Pancreas (tissue), 10 donors: ENCODE results near the gene CPED1. TPM values are rescaled to one million over a fixed set of nuclear protein-coding genes. Genes with fewer than 3 reads are reported as not detected.

Source experiments
- ATAC-seq, 4 donors: fragments of 200-7000 bp; cut with Tn5 transposase; one replicate each; pipeline versions ENCODE4 v1.8.0 to v1.9.1; 2020; ENCODE audit warnings: mild to moderate bottlenecking in 4 of 4, moderate library complexity in 4 of 4
- DNase-seq, 6 donors: peaks; one replicate each; pipeline ENCODE4 v3.0.0-alpha.2; 2020
- FAIRE-seq: peaks from 2 replicates; lab custom pipeline; 2012; peaks lifted over from hg19 to GRCh38; lab: Jason Lieb, UNC
- H3K27ac ChIP-seq, 4 donors: fragments of 200-600 bp; sonication (generic); 1 replicate in 3 of 4; 2 replicates in 1 of 4; pipeline versions ENCODE4 v1.5.0 to v1.8.0; 2020
- H3K27me3 ChIP-seq, 4 donors: fragments of 200-600 bp; one replicate each; pipeline ENCODE4 v1.8.0; 2021
- H3K36me3 ChIP-seq, 3 donors: fragments of 200-600 bp; sonication (generic) in 1 of 3; one replicate each; pipeline versions ENCODE4 v1.5.0 to v1.8.0; 2020 to 2021
- H3K4me1 ChIP-seq, 3 donors: fragments of 200-600 bp; one replicate each; pipeline ENCODE4 v1.8.0; 2021
- H3K4me3 ChIP-seq, 4 donors: fragments of 200-600 bp; sonication (generic) in 2 of 4; one replicate each; pipeline versions ENCODE4 v1.5.0 to v1.8.0; 2020 to 2021
- H3K9me3 ChIP-seq, 4 donors: fragments of 200-600 bp; one replicate each; pipeline ENCODE4 v1.8.0; 2021
- CTCF ChIP-seq, 4 donors: fragments of 200-600 bp; sonication (generic) in 3 of 4; IDR thresholded peaks; one replicate each; pipeline versions ENCODE4 v1.5.0 to v1.8.0; 2021; ENCODE audit warnings: antibody characterized with exemption in 4 of 4
- WGBS, 2 donors: extraction: QIAGEN DNeasy Blood & Tissue Kit; methylation state at CpG; one replicate each; pipeline ENCODE4 v1.1.7; 2013; 5-methylcytosine and 5-hydroxymethylcytosine counted together
- intact Hi-C, 3 donors: fragments of 100-400 bp; cut with DNase I; formaldehyde crosslinking; loops; one replicate each; pipeline versions ENCODE4 v1.11.1 to v1.14.2; 2022
- polyA plus RNA-seq, 2 donors: library from polyadenylated mRNA; stranded (reverse); fragments of 200-250 nt; gene quantifications; one replicate each; pipeline ENCODE4 v1.2.3, GENCODE V29; 2013
- total RNA-seq, 6 donors: library from RNA; stranded (reverse); fragmentation: NEBNext Ultra II Directional in 4 of 6; extraction: Animal tissue kit (Norgen Biotek cat#: 25700) in 4 of 6; gene quantifications; one replicate each; pipeline versions ENCODE4 v1.2.1 to v1.2.4, GENCODE V29; 2021 to 2023
- donor health status: healthy with polysubstance abuse.
- donor health status: DM: no; HTN: no; CAD: no; lungs with moderate emphysema.
- donor health status: DM: no; HTN: no; CAD: no.
- donor health status: control.
- donor health status: control.
- donor health status: Bipolar disorder and iron deficiency.
- donor health status: DM: yes; HTN: yes; CAD: no.
- donor health status: DM: no; HTN: no; CAD: no.
- donor health status: DM: no; HTN: no; CAD: no.
- donor health status: DM: yes; HTN: yes; CAD: no.

Gene CPED1
- total and polyA plus RNA-seq, 8 donors = 0.57 to 6.1 (median 1.3) TPM

- no peak for TF ChIP-seq CTCF (IDR thresholded peaks at IDR 0.05)
These were observed 273.7 kb downstream of the CPED1 start for GRCh38 chr7:121262221-121262620.

GRCh38 chr7:121262969-121263368 is 274.5 kb downstream of the CPED1 start:
- Histone ChIP-seq H3K4me3 (no peak overlapping the region), H3K27me3 (no peaks in the 10 kb centered on the region), H3K4me1 (no peaks in the 10 kb centered on the region), H3K9me3 (no peaks in the 10 kb centered on the region), H3K27ac (no peak overlapping the region), H3K36me3 (no peaks in the 10 kb centered on the region)
- TF ChIP-seq CTCF (IDR thresholded peaks at IDR 0.05) = no peak
- FAIRE-seq (no peak), ATAC-seq (no peak), DNase-seq (no peak)
- 92 to 97% methylated on average over 1 of the region's 1 CpG for WGBS, 2 donors
- intact Hi-C loops = no loop called here

More at GRCh38 chr7:121262221-121262620, 273.7 kb downstream of the CPED1 start:
- Histone ChIP-seq H3K36me3 (no peaks in the 10 kb centered on the region), H3K9me3 (no peaks in the 10 kb centered on the region), H3K27ac (no peak overlapping the region), H3K4me3 (no peak overlapping the region), H3K27me3 (no peaks in the 10 kb centered on the region), H3K4me1 (no peaks in the 10 kb centered on the region)
- WGBS, 2 donors = 55 to 84% methylated on average over 1 of the region's 1 CpG
- ATAC-seq (no peak), FAIRE-seq (no peak), DNase-seq (no peak)
- intact Hi-C loops = no loop called here

GRCh38 chr7:121266307-121266894 is 277.9 kb downstream of the CPED1 start:
- no peaks in the 10 kb centered on the region for H3K27me3 ChIP-seq
- H3K4me1 ChIP-seq = no peaks in the 10 kb centered on the region
- intact Hi-C loops = no loop called here
- H3K4me3 ChIP-seq = no peak overlapping the region
- DNase-seq (no peak), FAIRE-seq (no peak), ATAC-seq (no peak)
- H3K27ac ChIP-seq = no peak overlapping the region
- TF ChIP-seq CTCF (IDR thresholded peaks at IDR 0.05) = no peak
- no peaks in the 10 kb centered on the region for H3K9me3 ChIP-seq
- H3K36me3 ChIP-seq = no peaks in the 10 kb centered on the region
- 61 to 72% methylated on average over 3 of the region's 3 CpGs for WGBS, 2 donors

- FAIRE-seq = no peak
These were observed 279.1 kb downstream of the CPED1 start for GRCh38 chr7:121267612-121268011.

More at GRCh38 chr7:121267612-121268011, 279.1 kb downstream of the CPED1 start:
- Histone ChIP-seq H3K36me3 (no peaks in the 10 kb centered on the region), H3K27ac (no peak overlapping the region), H3K4me1 (no peaks in the 10 kb centered on the region), H3K9me3 (no peaks in the 10 kb centered on the region), H3K4me3 (no peak overlapping the region), H3K27me3 (no peaks in the 10 kb centered on the region)
- no peak for TF ChIP-seq CTCF (IDR thresholded peaks at IDR 0.05)
- no peak for ATAC-seq
- WGBS, 2 donors = 45 to 61% methylated on average over 1 of the region's 1 CpG
- no peak for DNase-seq
- intact Hi-C loops = no loop called here
